ENCODE measurements around the gene RPS23.
A peak's percentile ranks its signal among the peaks of the same experiment; 100 is the strongest.

The RPS23 gene

GRCh38 chr5:82307451-82307850 lies 29.3 kb upstream of the RPS23 start:
- no peak overlapping the region for H3K4me3 ChIP-seq (ENCODE audit: low read depth, low read length)
- DNase-seq (ENCODE audit: low read depth, low spot score) = peak; percentile 29
- no peak for TF ChIP-seq CTCF (IDR thresholded peaks at IDR 0.05; ENCODE audit: low read depth, low read length)
- in situ Hi-C loops (cut with HindIII; ENCODE audit: low sequenced_read_pairs) = no loop called here

- DNase-seq (ENCODE audit: low read depth, low spot score) = no peak
- H3K4me3 ChIP-seq (ENCODE audit: low read depth, low read length) = no peak overlapping the region
- TF ChIP-seq CTCF (IDR thresholded peaks at IDR 0.05; ENCODE audit: low read depth, low read length) = no peak
- in situ Hi-C loops (cut with HindIII; ENCODE audit: low sequenced_read_pairs) = no loop called here
Observed at GRCh38 chr5:82306151-82306550, 28.0 kb upstream of the RPS23 start.

- DNase-seq (ENCODE audit: low read depth, low spot score) = no peak
- no peak for TF ChIP-seq CTCF (IDR thresholded peaks at IDR 0.05; ENCODE audit: low read depth, low read length)
- no peak overlapping the region for H3K4me3 ChIP-seq (ENCODE audit: low read depth, low read length)
- in situ Hi-C loops (cut with HindIII; ENCODE audit: low sequenced_read_pairs) = no loop called here
Observed at GRCh38 chr5:82301190-82301589, 23.0 kb upstream of the RPS23 start.

- H3K4me3 ChIP-seq (ENCODE audit: low read depth, low read length) = no peak overlapping the region
- no peak for DNase-seq (ENCODE audit: low read depth, low spot score)
- in situ Hi-C loops (cut with HindIII; ENCODE audit: low sequenced_read_pairs) = no loop called here
- no peak for TF ChIP-seq CTCF (IDR thresholded peaks at IDR 0.05; ENCODE audit: low read depth, low read length)
Observed at GRCh38 chr5:82298668-82299067, 20.5 kb upstream of the RPS23 start.

- in situ Hi-C loops (cut with HindIII; ENCODE audit: low sequenced_read_pairs) = no loop called here
- no peak for TF ChIP-seq CTCF (IDR thresholded peaks at IDR 0.05; ENCODE audit: low read depth, low read length)
- H3K4me3 ChIP-seq (ENCODE audit: low read depth, low read length) = no peak overlapping the region
- no peak for DNase-seq (ENCODE audit: low read depth, low spot score)
Observed at GRCh38 chr5:82297711-82298110, 19.6 kb upstream of the RPS23 start.

DNA sequence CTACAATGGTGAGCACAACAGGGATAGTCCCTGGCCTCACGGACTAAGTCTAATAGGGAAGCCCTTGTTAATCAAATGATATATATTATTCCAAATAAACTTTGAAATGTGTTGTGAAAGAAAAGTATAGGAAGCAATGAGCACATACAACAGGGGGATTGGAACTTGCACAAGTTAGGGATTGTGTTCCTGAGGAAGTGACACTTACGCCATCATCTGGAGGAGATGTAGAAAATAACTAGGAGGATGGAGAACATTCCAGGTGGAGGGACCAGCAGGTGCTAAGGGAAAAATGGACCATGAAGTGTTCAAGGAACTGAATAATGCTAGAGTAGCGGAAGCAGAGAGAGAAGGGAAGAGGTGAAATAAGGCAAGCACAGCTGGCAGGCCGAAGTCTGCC lies 18.8 kb upstream of the RPS23 start:
- TF ChIP-seq CTCF (IDR thresholded peaks at IDR 0.05; ENCODE audit: low read depth, low read length) = no peak
- in situ Hi-C loops (cut with HindIII; ENCODE audit: low sequenced_read_pairs) = no loop called here
- H3K4me3 ChIP-seq (ENCODE audit: low read depth, low read length) = no peak overlapping the region
- DNase-seq (ENCODE audit: low read depth, low spot score) = no peak

GRCh38 chr5:82295959-82296531 lies 17.9 kb upstream of the RPS23 start:
- no peak overlapping the region for H3K4me3 ChIP-seq (ENCODE audit: low read depth, low read length)
- TF ChIP-seq CTCF (IDR thresholded peaks at IDR 0.05; ENCODE audit: low read depth, low read length) = no peak
- in situ Hi-C loops (cut with HindIII; ENCODE audit: low sequenced_read_pairs) = no loop called here
- DNase-seq (ENCODE audit: low read depth, low spot score) = no peak

Data from astrocyte of the spinal cord (primary cell).